ENCODE results near the gene WFIKKN1. TPM values are rescaled to one million over a fixed set of nuclear protein-coding genes. Genes with fewer than 3 reads are reported as not detected.

The WFIKKN1 gene
- total and polyA plus RNA-seq, 2 donors (not counting 1 experiment from before 2014, with no cell fraction given) = 0.64 to 0.84 TPM

GRCh38 chr16:638836-639235 is 8.1 kb downstream of the WFIKKN1 start:
- DNase-seq = no peak
- Histone ChIP-seq H4K20me1 (ENCODE audit: control insufficient read depth, insufficient read depth, low read length, poor library complexity, severe bottlenecking) (peaks cover 20% of the 10 kb centered on the region), H3K4me3 (ENCODE audit: control extremely low read depth in 1 of 5, extremely low read depth in 1 of 5, insufficient read depth in 1 of 5, low read depth in 2 of 5, low read length in 4 of 5) (no peak overlapping the region), H3K79me2 (ENCODE audit: control insufficient read depth, insufficient read depth, low read length) (peaks cover 16% of the 10 kb centered on the region), H3K4me1 (ENCODE audit: control insufficient read depth in 2 of 2, insufficient read depth in 2 of 2, low read length in 2 of 2) (peaks cover 22 to 54% of the 10 kb centered on the region in 2 donors), H3K36me3 (replicated peaks in 1 of 2; ENCODE audit: control extremely low read depth in 1 of 2, control insufficient read depth in 1 of 2, extremely low read depth in 1 of 2, insufficient read depth in 2 of 2, low read length in 1 of 2) (peaks cover 0 to 3% of the 10 kb centered on the region in 2 experiments), H3K27me3 (replicated peaks in 1 of 4; ENCODE audit: control extremely low read depth in 1 of 4, control insufficient read depth in 3 of 4, insufficient read depth in 4 of 4, low read length in 3 of 4) (no peaks in the 10 kb centered on the region), H3K27ac (ENCODE audit: low read length in 2 of 2) (no peak overlapping the region), H2AFZ (ENCODE audit: insufficient read depth, low read depth, low read length, poor library complexity, severe bottlenecking) (no peak overlapping the region), H3K4me2 (replicated peaks; ENCODE audit: low read depth, low read length, poor library complexity, severe bottlenecking) (peak overlapping the region; percentile 15), H3K9me3 (ENCODE audit: control extremely low read depth in 1 of 3, control insufficient read depth in 2 of 3, insufficient read depth in 1 of 3, low read length in 2 of 3) (no peaks in the 10 kb centered on the region), H3K9ac (ENCODE audit: low read length) (no peak overlapping the region)
- no peak for ATAC-seq (ENCODE audit: low read depth)
- intact Hi-C loops (cut with micrococcal nuclease) = no loop called here
- Mint-ChIP-seq H3K4me3 (peak overlapping the region; percentile 54), H3K4me1 (peaks cover 23% of the 10 kb centered on the region), H3K27me3 (no peaks in the 10 kb centered on the region), H3K27ac (peak overlapping the region; percentile 68), H3K9me3 (ENCODE audit: insufficient read depth) (no peaks in the 10 kb centered on the region)
- 96% methylated on average over 4 of the region's 9 CpGs for WGBS (ENCODE audit: insufficient coverage)
- ChIA-PET POLR2A (no interaction called here), CTCF (interaction anchor here (1.5 kb wide), 1 partner anchor 9 kb away, joined by 5 read pairs; no protein-coding TSS in a partner anchor)
- TF ChIP-seq CTCF (IDR thresholded peaks at IDR 0.05) = no peak
- no peak for TF ChIP-seq EZH2 (IDR thresholded peaks at IDR 0.05; ENCODE audit: borderline replicate concordance, insufficient read depth, low read depth, low read length, poor library complexity, severe bottlenecking)

- no peak overlapping the region for H2AFZ ChIP-seq (ENCODE audit: insufficient read depth, low read depth, low read length, poor library complexity, severe bottlenecking)
- H3K9ac ChIP-seq (ENCODE audit: low read length) = no peak overlapping the region
- TF ChIP-seq CTCF (IDR thresholded peaks at IDR 0.05) = no peak
- no peak for TF ChIP-seq EZH2 (IDR thresholded peaks at IDR 0.05; ENCODE audit: borderline replicate concordance, insufficient read depth, low read depth, low read length, poor library complexity, severe bottlenecking)
- ATAC-seq (ENCODE audit: low read depth) = no peak
- Mint-ChIP-seq H3K9me3 (ENCODE audit: insufficient read depth) (no peaks in the 10 kb centered on the region), H3K27me3 (no peaks in the 10 kb centered on the region), H3K4me1 (peaks cover 24% of the 10 kb centered on the region), H3K4me3 (no peak overlapping the region), H3K27ac (no peak overlapping the region)
- no peak overlapping the region for H3K27ac ChIP-seq (ENCODE audit: low read length in 2 of 2)
- WGBS (ENCODE audit: insufficient coverage) = 86% methylated on average over 1 of the region's 5 CpGs
- peak overlapping the region; percentile 87 for H3K4me2 ChIP-seq (replicated peaks; ENCODE audit: low read depth, low read length, poor library complexity, severe bottlenecking)
- H3K27me3 ChIP-seq (replicated peaks in 1 of 4; ENCODE audit: control extremely low read depth in 1 of 4, control insufficient read depth in 3 of 4, insufficient read depth in 4 of 4, low read length in 3 of 4) = no peaks in the 10 kb centered on the region
- H3K9me3 ChIP-seq (ENCODE audit: control extremely low read depth in 1 of 3, control insufficient read depth in 2 of 3, insufficient read depth in 1 of 3, low read length in 2 of 3) = no peaks in the 10 kb centered on the region
- POLR2A ChIA-PET = no interaction called here
- H3K4me1 ChIP-seq (ENCODE audit: control insufficient read depth in 2 of 2, insufficient read depth in 2 of 2, low read length in 2 of 2) = peaks cover 15 to 46% of the 10 kb centered on the region in 2 donors
- CTCF ChIA-PET = no interaction called here
- intact Hi-C loops (cut with micrococcal nuclease) = loop anchor here (1.0 kb wide), 2 partner anchors 9 to 44 kb away; partner anchors contain the start of genes JMJD8 and WDR90
- H3K36me3 ChIP-seq (replicated peaks in 1 of 2; ENCODE audit: control extremely low read depth in 1 of 2, control insufficient read depth in 1 of 2, extremely low read depth in 1 of 2, insufficient read depth in 2 of 2, low read length in 1 of 2) = no peaks in the 10 kb centered on the region
- no peak overlapping the region for H3K4me3 ChIP-seq (ENCODE audit: control extremely low read depth in 1 of 5, extremely low read depth in 1 of 5, insufficient read depth in 1 of 5, low read depth in 2 of 5, low read length in 4 of 5)
- peaks cover 9% of the 10 kb centered on the region for H3K79me2 ChIP-seq (ENCODE audit: control insufficient read depth, insufficient read depth, low read length)
- no peak for DNase-seq
- H4K20me1 ChIP-seq (ENCODE audit: control insufficient read depth, insufficient read depth, low read length, poor library complexity, severe bottlenecking) = peaks cover 6% of the 10 kb centered on the region
Observed at GRCh38 chr16:640614-641013, 9.8 kb downstream of the WFIKKN1 start.

Measured in B cell (primary cell).